ENCODE results near the gene ZFYVE1.

GRCh38 chr14:72998252-72998903, 28.5 kb downstream of the ZFYVE1 start:
- TF ChIP-seq CTCF (IDR thresholded peaks at IDR 0.05) (no peak), POLR2A (IDR thresholded peaks at IDR 0.05) (no peak)
